Measurements from ENCODE around the gene PSMG3. TPM values are rescaled to one million over a fixed set of nuclear protein-coding genes. Genes with fewer than 3 reads are reported as not detected.

The PSMG3 gene
- total RNA-seq, 1 experiment from 2014 or later: 59.4 TPM

GRCh38 chr7:1546909-1547776, 22.7 kb downstream of the PSMG3 start:
- H3K9me3 ChIP-seq (ENCODE audit: control insufficient read depth, insufficient read depth, low read depth, low read length): no peaks in the 10 kb centered on the region
- no peaks in the 10 kb centered on the region for H3K27me3 ChIP-seq (ENCODE audit: control insufficient read depth, insufficient read depth, low read length)
- no peak for TF ChIP-seq SIN3A (IDR thresholded peaks at IDR 0.05; ENCODE audit: borderline replicate concordance, insufficient read depth, low read depth, low read length)
- no peak for TF ChIP-seq TCF7L2 (IDR thresholded peaks at IDR 0.05; ENCODE audit: low read depth, low read length)
- TF ChIP-seq CTCF (IDR thresholded peaks at IDR 0.05): no peak
- no peak for TF ChIP-seq POLR2AphosphoS5 (IDR thresholded peaks at IDR 0.05; ENCODE audit: low read depth, low read length)
- TF ChIP-seq REST (IDR thresholded peaks at IDR 0.05; ENCODE audit: insufficient read depth in 1 of 2, low read depth in 2 of 2, low read length in 1 of 2): no peak
- no peak for DNase-seq (ENCODE audit: low read depth, low spot score)
- no peak overlapping the region for H3K4me3 ChIP-seq (ENCODE audit: low read depth in 2 of 2, low read length in 2 of 2)
- CTCF ChIA-PET: interaction anchor here (0.5 kb wide), 1 partner anchor 116 kb away, joined by 3 read pairs; no protein-coding TSS in a partner anchor
- intact Hi-C loops (cut with micrococcal nuclease; ENCODE audit: unreplicated experiment) (no loop called here), in situ Hi-C loops (cut with HindIII; ENCODE audit: low pct_unique_long_range_greater_than_20kb, low sequenced_read_pairs) (no loop called here)
- H3K36me3 ChIP-seq (ENCODE audit: control insufficient read depth, insufficient read depth, low read length): no peaks in the 10 kb centered on the region
- H3K27ac ChIP-seq (ENCODE audit: low read length): no peak overlapping the region
- H3K4me1 ChIP-seq (ENCODE audit: control insufficient read depth, insufficient read depth, low read length): peaks cover 42% of the 10 kb centered on the region
- ATAC-seq: no peak
- no TSS peak for BruUV-seq (replicated peaks)
- POLR2A ChIA-PET: interaction anchor here (1.5 kb wide), 1 partner anchor 10 kb away, joined by 5 read pairs; no protein-coding TSS in a partner anchor

- ATAC-seq (no peak), DNase-seq (ENCODE audit: low read depth, low spot score) (no peak)
- no peaks in the 10 kb centered on the region for H3K27me3 ChIP-seq (ENCODE audit: control insufficient read depth, insufficient read depth, low read length)
- ChIA-PET POLR2A (no interaction called here), CTCF (no interaction called here)
- H3K9me3 ChIP-seq (ENCODE audit: control insufficient read depth, insufficient read depth, low read depth, low read length): no peaks in the 10 kb centered on the region
- H3K4me3 ChIP-seq (ENCODE audit: low read depth in 2 of 2, low read length in 2 of 2): no peak overlapping the region
- no TSS peak for BruUV-seq (replicated peaks)
- intact Hi-C loops (cut with micrococcal nuclease; ENCODE audit: unreplicated experiment): no loop called here
- TF ChIP-seq TCF7L2 (IDR thresholded peaks at IDR 0.05; ENCODE audit: low read depth, low read length) (no peak), CTCF (IDR thresholded peaks at IDR 0.05) (no peak), SIN3A (IDR thresholded peaks at IDR 0.05; ENCODE audit: borderline replicate concordance, insufficient read depth, low read depth, low read length) (no peak)
- H3K36me3 ChIP-seq (ENCODE audit: control insufficient read depth, insufficient read depth, low read length): no peaks in the 10 kb centered on the region
- in situ Hi-C loops (cut with HindIII; ENCODE audit: low pct_unique_long_range_greater_than_20kb, low sequenced_read_pairs): no loop called here
- H3K27ac ChIP-seq (ENCODE audit: low read length): peak overlapping the region; percentile 42
- peaks cover 48% of the 10 kb centered on the region for H3K4me1 ChIP-seq (ENCODE audit: control insufficient read depth, insufficient read depth, low read length)
These were observed 23.4 kb downstream of the PSMG3 start for GRCh38 chr7:1546274-1546908.

Measured in Panc1 (cell line).